Gastrocnemius medialis (tissue), 4 donors: ENCODE results near the gene PI4KA. TPM values are rescaled to one million over a fixed set of nuclear protein-coding genes. Genes with fewer than 3 reads are reported as not detected.
"Not testable (repeated sequence)": the region's sequence is repeated elsewhere in the genome, so short reads cannot be mapped to it uniquely, and the experiment has no call there.

Source experiments
- ATAC-seq, 2 donors: fragments of 150-250 bp; one replicate each; pipeline ENCODE4 v1.9.1; 2016
- DNase-seq, 2 donors: peaks; one replicate each; pipeline ENCODE4 v3.0.0-alpha.2; 2019
- H3K27ac ChIP-seq, 4 donors: fragments of 200-600 bp; sonication (generic); 1 replicate in 1 of 4; 2 replicates in 3 of 4; pipeline ENCODE4 v1.5.1; 2016 to 2018; ENCODE audit warnings: mild to moderate bottlenecking in 2 of 4, moderate library complexity in 1 of 4
- H3K27me3 ChIP-seq, 3 donors: fragments of 200-600 bp; sonication (generic) in 2 of 3; 1 replicate in 1 of 3; 2 replicates in 2 of 3; pipeline versions ENCODE4 v1.5.1 to v1.6.0; 2016 to 2019; ENCODE audit warnings: mild to moderate bottlenecking in 1 of 3, moderate library complexity in 1 of 3
- H3K36me3 ChIP-seq, 2 donors: fragments of 200-600 bp; sonication (generic) in 1 of 2; one replicate each; pipeline ENCODE4 v1.5.1; 2017 to 2018
- H3K4me1 ChIP-seq, 2 donors: fragments of 200-600 bp; sonication (generic) in 1 of 2; one replicate each; pipeline ENCODE4 v1.5.1; 2016 to 2017; ENCODE audit warnings: mild to moderate bottlenecking in 2 of 2
- H3K4me3 ChIP-seq, 4 donors: fragments of 200-600 bp; sonication (generic) in 3 of 4; 1 replicate in 1 of 4; 2 replicates in 3 of 4; pipeline ENCODE4 v1.5.1; 2016 to 2019; ENCODE audit warnings: mild to moderate bottlenecking in 2 of 4
- H3K9me3 ChIP-seq, 3 donors: fragments of 200-600 bp; sonication (generic) in 2 of 3; 1 replicate in 1 of 3; 2 replicates in 2 of 3; pipeline ENCODE4 v1.5.1; 2016 to 2019
- CTCF ChIP-seq, 5 experiments: fragments of 450-650 bp in 3 of 5; fragments of 200-600 bp in 2 of 5; sonication (generic) in 2 of 5; IDR thresholded peaks in 4 of 5; conservative IDR thresholded peaks in 1 of 5; 1 replicate in 4 of 5; 2 replicates in 1 of 5; pipeline ENCODE4 v1.5.1; 2016 to 2019; ENCODE audit warnings: antibody characterized with exemption in 5 of 5, mild to moderate bottlenecking in 3 of 5, moderate library complexity in 3 of 5
- POLR2A ChIP-seq, 2 donors: fragments of 450-650 bp; IDR thresholded peaks; one replicate each; pipeline ENCODE4 v1.6.1; 2017; ENCODE audit warnings: antibody characterized with exemption in 2 of 2, mild to moderate bottlenecking in 2 of 2, moderate library complexity in 2 of 2
- in situ Hi-C, 4 donors: fragments of 200-750 bp; cut with MboI; loops; one replicate each; pipeline versions ENCODE4 v1.15.0 to v1.8.0; 2017; ENCODE audit warnings: low sequenced_read_pairs in 4 of 4
- intact Hi-C: fragments of 100-400 bp; cut with DNase I; formaldehyde crosslinking; loops from one replicate; pipeline ENCODE4 v1.15.1; 2023; ENCODE audit warnings: low total_unique reads
- total RNA-seq, 4 donors: library from RNA; depleted of rRNA; stranded (reverse); fragments of >200 nt; gene quantifications; one replicate each; pipeline versions ENCODE4 v1.1.0 to v1.2.3, GENCODE V29; 2016

PI4KA gene
- total RNA-seq, 4 donors from 2014 or later, result 40.1 to 59.7 (median 45.4) TPM

- Histone ChIP-seq H3K36me3 (no peaks in the 10 kb centered on the region), H3K27ac (no peak overlapping the region), H3K4me3 (no peak overlapping the region), H3K9me3 (no peaks in the 10 kb centered on the region), H3K4me1 (no peaks in the 10 kb centered on the region), H3K27me3 (peaks cover 0 to 2% (median under 1%) of the 10 kb centered on the region in 3 donors)
- DNase-seq (no peak), ATAC-seq (no peak)
- in situ Hi-C loops, result no loop called here
- TF ChIP-seq POLR2A (IDR thresholded peaks at IDR 0.05) (no peak), CTCF (IDR thresholded peaks at IDR 0.05 in 4 of 5, conservative IDR thresholded peaks at IDR 0.05 in 1 of 5) (no peak)
- intact Hi-C loops, result no loop called here
These were observed 192.1 kb downstream of the PI4KA start for GRCh38 chr22:20666560-20666959.

GRCh38 chr22:20664594-20664959, 194.0 kb downstream of the PI4KA start:
- Histone ChIP-seq H3K36me3 (no peaks in the 10 kb centered on the region), H3K9me3 (no peaks in the 10 kb centered on the region), H3K27me3 (no peaks in the 10 kb centered on the region), H3K4me1 (no peaks in the 10 kb centered on the region), H3K4me3 (no peak overlapping the region), H3K27ac (no peak overlapping the region)
- ATAC-seq, result no peak
- intact Hi-C loops (no loop called here), in situ Hi-C loops (no loop called here)
- no peak for DNase-seq
- TF ChIP-seq POLR2A (IDR thresholded peaks at IDR 0.05) (no peak), CTCF (IDR thresholded peaks at IDR 0.05 in 4 of 5, conservative IDR thresholded peaks at IDR 0.05 in 1 of 5) (no peak)

GRCh38 chr22:20663941-20664593, 194.5 kb downstream of the PI4KA start:
- intact Hi-C loops, result no loop called here
- Histone ChIP-seq H3K27me3 (no peaks in the 10 kb centered on the region), H3K9me3 (no peaks in the 10 kb centered on the region), H3K4me3 (no peak overlapping the region), H3K36me3 (no peaks in the 10 kb centered on the region), H3K27ac (no peak overlapping the region), H3K4me1 (no peaks in the 10 kb centered on the region)
- in situ Hi-C loops, result no loop called here
- DNase-seq (no peak), ATAC-seq (no peak)
- no peak for TF ChIP-seq CTCF (IDR thresholded peaks at IDR 0.05 in 4 of 5, conservative IDR thresholded peaks at IDR 0.05 in 1 of 5)
- TF ChIP-seq POLR2A (IDR thresholded peaks at IDR 0.05), result no peak

GRCh38 chr22:20663137-20663828, 195.3 kb downstream of the PI4KA start:
- ATAC-seq (no peak), DNase-seq (no peak)
- H3K36me3 ChIP-seq, result no peaks in the 10 kb centered on the region
- intact Hi-C loops, result no loop called here
- in situ Hi-C loops, result no loop called here
- no peak overlapping the region for H3K4me3 ChIP-seq
- H3K27ac ChIP-seq, result no peak overlapping the region
- no peaks in the 10 kb centered on the region for H3K27me3 ChIP-seq
- TF ChIP-seq CTCF (IDR thresholded peaks at IDR 0.05 in 4 of 5, conservative IDR thresholded peaks at IDR 0.05 in 1 of 5) (no peak), POLR2A (IDR thresholded peaks at IDR 0.05) (no peak)
- H3K9me3 ChIP-seq, result no peaks in the 10 kb centered on the region
- H3K4me1 ChIP-seq, result no peaks in the 10 kb centered on the region

- in situ Hi-C loops, H3K27me3 ChIP-seq, H3K4me1 ChIP-seq, H3K27ac ChIP-seq, H3K4me3 ChIP-seq, DNase-seq, H3K9me3 ChIP-seq, ATAC-seq, intact Hi-C loops, H3K36me3 ChIP-seq: not testable (repeated sequence)
These were observed 196.0 kb downstream of the PI4KA start for GRCh38 chr22:20662524-20663036.
